Measurements from ENCODE around the gene GJD3.

GRCh38 chr17:40344421-40345160, 19.9 kb downstream of the GJD3 start:
- TF ChIP-seq CTCF (IDR thresholded peaks at IDR 0.05) (no peak), POLR2A (IDR thresholded peaks at IDR 0.05) (no peak)

Measured in body of pancreas (tissue), 4 donors.